Mucosa of rectum (tissue), 2 donors: ENCODE measurements around the gene RNF215.

Experiments
- H3K27ac ChIP-seq, 2 donors: one replicate each; pipeline ENCODE4 v1.7.0; 2013; ENCODE audit warnings: inconsistent platforms in 2 of 2, low read depth in 2 of 2, low read length in 2 of 2
- H3K27me3 ChIP-seq, 2 donors: one replicate each; pipeline ENCODE4 v1.7.0; 2013; ENCODE audit warnings: low read length in 2 of 2; ENCODE audit not compliant: control insufficient read depth in 2 of 2, insufficient read depth in 2 of 2
- H3K36me3 ChIP-seq, 2 donors: one replicate each; pipeline ENCODE4 v1.7.0; 2013; ENCODE audit warnings: low read length in 2 of 2; ENCODE audit not compliant: control insufficient read depth in 2 of 2, insufficient read depth in 2 of 2
- H3K4me1 ChIP-seq, 2 donors: one replicate each; pipeline ENCODE4 v1.7.0; 2013; ENCODE audit warnings: low read length in 2 of 2, mild to moderate bottlenecking in 1 of 2; ENCODE audit not compliant: control insufficient read depth in 2 of 2, insufficient read depth in 2 of 2
- H3K4me3 ChIP-seq, 2 donors: one replicate each; pipeline ENCODE4 v1.7.0; 2013; ENCODE audit warnings: low read length in 2 of 2
- H3K9ac ChIP-seq, 2 donors: one replicate each; pipeline ENCODE4 v1.7.0; 2013; ENCODE audit warnings: low read length in 2 of 2, low read depth in 1 of 2, mild to moderate bottlenecking in 1 of 2
- H3K9me3 ChIP-seq, 2 donors: one replicate each; pipeline ENCODE4 v1.7.0; 2013; ENCODE audit warnings: low read length in 2 of 2; ENCODE audit not compliant: control insufficient read depth in 2 of 2
- donor health status: healthy.
- donor health status: Normal muscosa, but diverticular disease.

RNF215 gene

DNA sequence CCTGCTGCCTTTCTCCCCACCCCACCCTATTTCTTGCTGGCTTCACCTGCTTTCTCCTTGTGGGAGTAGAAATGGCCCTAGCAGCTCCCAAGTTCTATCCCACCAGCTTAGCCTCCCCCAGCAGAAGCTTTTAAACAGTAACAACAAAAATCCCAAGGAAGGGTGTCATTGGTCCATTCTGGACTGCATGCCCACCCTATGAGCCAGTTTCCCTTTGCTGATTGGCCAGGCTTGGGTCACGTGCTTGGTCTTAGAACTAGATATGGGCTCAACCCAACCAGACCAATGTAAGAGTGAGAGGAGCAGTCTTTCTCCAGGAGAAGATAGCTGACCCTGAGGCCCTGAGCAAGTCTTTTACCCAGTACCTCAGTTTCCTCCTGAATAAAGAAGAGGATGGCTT lies 40.7 kb upstream of the RNF215 start:
- H3K4me3 ChIP-seq, result no peak overlapping the region
- no peak overlapping the region for H3K27ac ChIP-seq
- peaks cover 0 to 5% of the 10 kb centered on the region in 2 donors for H3K36me3 ChIP-seq
- H3K9ac ChIP-seq, result no peak overlapping the region
- peaks cover 23 to 26% of the 10 kb centered on the region in 2 donors for H3K4me1 ChIP-seq
- no peaks in the 10 kb centered on the region for H3K27me3 ChIP-seq
- H3K9me3 ChIP-seq, result no peaks in the 10 kb centered on the region

DNA sequence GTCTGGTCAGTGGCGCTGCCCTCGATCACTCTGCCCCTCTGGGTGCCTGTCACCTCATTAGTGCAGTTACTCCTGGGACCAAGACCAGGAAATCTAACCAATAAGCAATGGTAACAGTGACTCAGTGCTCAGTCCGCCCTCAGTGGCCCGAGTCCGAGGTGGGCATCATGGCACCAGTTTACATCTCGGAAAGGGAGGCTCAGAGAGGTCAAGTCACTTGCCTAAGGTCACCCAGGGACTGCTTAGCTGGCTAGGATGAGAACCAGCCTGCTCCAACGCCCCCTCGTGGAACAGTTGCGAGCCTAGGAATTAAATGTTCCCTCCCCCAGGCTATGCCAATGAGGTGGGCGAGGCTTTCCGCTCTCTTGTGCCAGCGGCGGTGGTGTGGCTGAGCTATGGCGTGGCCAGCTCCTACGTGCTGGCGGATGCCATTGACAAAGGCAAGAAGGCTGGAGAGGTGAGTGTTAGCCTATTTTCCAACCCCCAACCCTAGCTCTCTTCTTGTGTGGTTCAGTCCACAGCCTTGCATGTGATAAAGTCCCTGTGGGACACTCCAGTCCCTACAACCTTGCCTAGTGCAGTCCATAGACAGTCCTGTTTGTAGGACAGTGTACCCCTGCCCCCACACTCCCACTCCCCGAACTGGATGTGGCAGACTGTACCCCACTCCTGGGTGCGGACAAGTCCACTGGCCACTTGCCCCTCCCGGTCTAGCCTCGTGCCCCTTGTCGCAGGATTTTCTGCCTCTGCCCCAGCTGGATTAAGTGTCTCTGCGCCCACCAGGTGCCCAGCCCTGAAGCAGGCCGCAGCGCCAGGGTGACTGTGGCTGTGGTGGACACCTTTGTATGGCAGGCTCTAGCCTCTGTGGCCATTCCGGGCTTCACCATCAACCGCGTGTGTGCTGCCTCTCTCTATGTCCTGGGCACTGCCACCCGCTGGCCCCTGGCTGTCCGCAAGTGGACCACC lies 39.5 kb upstream of the RNF215 start:
- peaks cover 0 to 5% of the 10 kb centered on the region in 2 donors for H3K36me3 ChIP-seq
- peaks cover 35 to 37% of the 10 kb centered on the region in 2 donors for H3K4me1 ChIP-seq
- H3K27me3 ChIP-seq, result no peaks in the 10 kb centered on the region
- no peaks in the 10 kb centered on the region for H3K9me3 ChIP-seq
- H3K27ac ChIP-seq, result peak overlapping the region; percentile 71 to 81
- H3K4me3 ChIP-seq, result peak overlapping the region; percentile 73 to 92
- H3K9ac ChIP-seq, result peak overlapping the region; percentile 77 to 89

DNA sequence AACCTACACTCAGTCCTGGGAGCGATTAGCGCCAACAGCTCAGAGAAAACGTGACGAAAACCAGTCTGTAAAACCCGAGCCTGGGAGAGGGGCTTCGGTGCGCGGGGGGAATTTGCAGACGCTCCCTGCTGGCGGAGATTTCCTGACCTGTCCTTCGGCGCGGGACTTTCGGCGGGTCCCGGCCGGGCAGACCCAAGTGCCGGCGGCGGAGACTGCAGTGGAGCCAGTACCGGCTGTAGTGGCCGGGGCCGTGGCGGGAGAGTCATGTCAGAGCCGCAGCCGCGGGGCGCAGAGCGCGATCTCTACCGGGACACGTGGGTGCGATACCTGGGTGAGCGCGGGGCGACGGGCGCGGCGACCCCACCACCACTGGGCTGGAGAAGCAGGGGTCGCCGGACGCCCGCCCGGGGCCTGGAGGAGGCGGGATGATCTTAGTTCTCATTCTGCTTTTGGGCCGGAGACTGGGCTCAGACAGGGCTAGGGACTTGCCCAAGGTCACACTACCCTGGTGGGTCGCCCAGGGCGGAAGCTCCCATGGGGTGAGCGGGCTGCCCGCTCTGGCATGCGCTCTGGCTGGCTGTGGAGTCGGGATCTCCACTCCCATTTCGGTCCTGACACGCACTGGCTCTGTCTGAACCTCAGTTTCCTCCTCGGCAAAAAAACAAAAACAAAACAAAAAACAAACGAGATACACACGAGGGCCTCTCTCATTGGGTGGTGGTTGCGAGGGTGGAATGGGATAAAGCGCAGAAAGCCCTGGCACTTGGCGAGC lies 38.6 kb upstream of the RNF215 start, which contains the start of gene MTFP1:
MTFP1 (plus strand) TSS at position 153 of the 772 bp plus-strand sequence; CDS start at position 265, 112 bp downstream.
- H3K9ac ChIP-seq, result peak within 1 kb of the TSS; percentile 77 to 89
- peaks cover 0 to 5% of the 10 kb centered on the region in 2 donors for H3K36me3 ChIP-seq
- peak within 1 kb of the TSS; percentile 94 to 97 for H3K27ac ChIP-seq
- H3K27me3 ChIP-seq, result no peaks in the 10 kb centered on the region
- H3K4me1 ChIP-seq, result peaks cover 43 to 44% of the 10 kb centered on the region in 2 donors
- H3K9me3 ChIP-seq, result no peaks in the 10 kb centered on the region
- H3K4me3 ChIP-seq, result peak within 1 kb of the TSS; percentile 73 to 92

DNA sequence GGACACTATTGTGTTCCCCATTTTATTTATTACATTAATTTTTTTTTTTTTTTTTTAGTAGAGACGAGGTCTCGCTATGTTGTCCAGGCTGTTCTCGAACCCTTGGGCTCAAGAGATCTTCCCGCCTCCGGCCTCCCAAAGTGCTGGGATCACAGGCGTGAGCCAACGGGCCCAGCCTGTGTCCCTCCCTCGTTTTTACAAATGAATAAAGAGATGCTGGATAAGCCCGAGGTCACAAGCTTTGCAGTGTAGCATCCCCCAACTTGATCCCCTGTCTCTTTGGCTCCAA lies 38.1 kb upstream of the RNF215 start:
- H3K27ac ChIP-seq, result peak overlapping the region; percentile 71 to 81
- H3K27me3 ChIP-seq, result no peaks in the 10 kb centered on the region
- peaks cover 43 to 44% of the 10 kb centered on the region in 2 donors for H3K4me1 ChIP-seq

DNA sequence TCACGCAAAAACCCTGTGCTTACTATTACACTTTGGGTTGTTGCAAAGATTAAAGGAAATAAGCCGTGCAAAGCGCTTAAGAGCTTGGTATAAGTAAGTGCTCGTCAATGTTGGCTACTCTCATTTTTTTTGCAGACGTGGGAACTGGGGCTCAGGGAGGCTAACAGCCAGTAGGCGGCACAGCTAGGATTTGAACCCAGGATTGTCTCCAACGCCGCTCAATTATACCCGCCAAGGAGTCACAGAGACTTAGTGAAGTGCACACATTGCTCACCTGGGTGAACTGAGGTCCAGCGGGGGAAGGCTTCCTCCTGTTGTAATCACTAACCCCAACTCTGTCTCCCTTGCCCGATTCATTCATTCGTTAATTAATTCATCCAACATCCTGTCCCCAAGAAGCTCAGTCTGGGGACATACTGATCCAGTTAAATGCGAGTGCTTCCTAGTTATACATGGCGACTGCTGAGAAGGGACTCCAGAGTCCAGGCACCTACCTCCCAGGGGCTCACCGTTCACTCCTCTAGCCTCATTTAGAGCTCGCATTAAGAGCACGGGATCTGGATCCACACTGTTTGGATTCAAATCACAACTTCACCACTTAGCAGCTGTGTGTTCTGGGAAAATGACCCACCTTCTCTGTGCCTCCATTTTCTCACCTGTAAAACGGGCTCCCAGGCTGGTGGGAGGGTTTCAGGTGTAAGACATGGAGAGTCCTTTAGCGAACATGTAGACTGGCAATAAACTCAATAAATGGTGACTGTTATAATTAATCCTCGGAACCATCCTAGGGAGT lies 37.5 kb upstream of the RNF215 start:
- H3K27me3 ChIP-seq, result no peaks in the 10 kb centered on the region
- H3K27ac ChIP-seq, result peak overlapping the region; percentile 94 to 97
- H3K4me1 ChIP-seq, result peaks cover 43 to 44% of the 10 kb centered on the region in 2 donors
- H3K9me3 ChIP-seq, result no peaks in the 10 kb centered on the region
- H3K4me3 ChIP-seq, result peak overlapping the region; percentile 66 to 92
- H3K36me3 ChIP-seq, result peaks cover 0 to 8% of the 10 kb centered on the region in 2 donors
- H3K9ac ChIP-seq, result peak overlapping the region; percentile 74 to 89

More for the DNA sequence above, 38.1 kb upstream of the RNF215 start:
- Histone ChIP-seq H3K9me3 (no peaks in the 10 kb centered on the region), H3K36me3 (peaks cover 0 to 6% of the 10 kb centered on the region in 2 donors), H3K4me3 (peak overlapping the region; percentile 73 to 92), H3K9ac (peak overlapping the region; percentile 77 to 89)

DNA sequence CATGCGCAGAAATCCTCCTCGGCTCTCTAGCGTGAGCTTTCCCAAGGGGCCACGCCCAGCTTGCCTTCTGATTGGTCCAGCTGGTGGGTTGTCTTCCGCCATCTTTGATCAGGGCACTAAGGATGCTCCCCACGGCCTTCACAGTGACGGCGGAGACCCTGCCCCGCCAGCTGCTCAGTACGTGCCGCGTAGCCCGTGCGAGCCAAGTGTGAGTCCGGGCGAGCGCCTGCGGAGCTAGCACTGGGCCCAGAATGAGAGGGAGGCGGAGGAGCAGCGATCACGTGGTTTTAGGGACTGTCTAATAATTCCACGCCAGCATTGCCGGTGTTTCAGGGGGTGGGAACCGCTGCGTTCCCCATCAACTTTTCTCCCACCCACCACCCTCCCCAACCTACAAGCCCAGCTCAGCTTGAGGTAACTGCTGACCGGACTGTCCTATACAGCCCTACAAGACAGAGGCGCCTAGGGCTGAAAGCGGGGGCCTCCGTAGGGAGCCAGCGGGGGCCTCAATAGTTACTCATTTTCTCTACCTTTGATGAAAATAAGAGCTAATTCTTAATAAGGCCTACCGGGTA lies 36.8 kb upstream of the RNF215 start:
- Histone ChIP-seq H3K27me3 (no peaks in the 10 kb centered on the region), H3K27ac (peak overlapping the region; percentile 94 to 97), H3K9ac (peak overlapping the region; percentile 89 to 91), H3K4me3 (peak overlapping the region; percentile 66 to 92), H3K36me3 (peaks cover 0 to 8% of the 10 kb centered on the region in 2 donors), H3K9me3 (no peaks in the 10 kb centered on the region), H3K4me1 (peaks cover 43 to 44% of the 10 kb centered on the region in 2 donors)

DNA sequence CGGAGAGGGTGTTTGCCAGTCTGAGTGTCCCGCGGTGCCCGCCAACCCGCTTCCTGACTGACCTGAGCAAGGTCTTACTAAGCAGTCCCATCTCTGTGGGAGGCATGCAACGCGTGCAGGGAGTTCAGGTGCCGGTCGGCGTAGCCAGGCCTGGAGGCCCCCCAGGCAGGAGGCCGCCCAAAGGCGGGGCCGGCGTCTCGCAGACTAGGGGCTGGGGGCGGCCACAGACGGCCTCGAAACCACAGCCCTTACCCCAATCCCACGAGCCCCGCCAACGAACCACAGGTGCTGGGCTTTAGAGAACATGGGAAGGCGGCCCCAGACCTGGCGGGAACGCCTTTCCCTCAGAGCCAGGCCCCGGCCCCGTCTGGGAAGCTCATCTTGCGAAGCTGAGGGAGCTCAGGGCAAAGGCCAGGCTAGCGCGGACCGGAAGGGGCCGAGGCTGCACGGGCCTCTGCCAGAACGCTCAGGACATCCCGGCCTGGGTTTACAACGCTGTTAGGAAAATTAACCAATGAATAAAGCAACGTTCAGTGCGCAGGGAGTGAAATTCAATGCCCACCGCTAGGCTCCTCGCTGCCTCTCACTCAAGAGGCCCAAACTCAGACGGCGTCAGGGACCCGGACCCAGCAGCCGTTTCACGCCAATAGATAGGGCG lies 36.2 kb upstream of the RNF215 start:
- Histone ChIP-seq H3K9ac (peak overlapping the region; percentile 89 to 91), H3K9me3 (no peaks in the 10 kb centered on the region), H3K27ac (peak overlapping the region; percentile 94 to 97), H3K4me3 (peak overlapping the region; percentile 66 to 92), H3K27me3 (no peaks in the 10 kb centered on the region), H3K36me3 (peaks cover 0 to 11% of the 10 kb centered on the region in 2 donors), H3K4me1 (peaks cover 43 to 44% of the 10 kb centered on the region in 2 donors)

DNA sequence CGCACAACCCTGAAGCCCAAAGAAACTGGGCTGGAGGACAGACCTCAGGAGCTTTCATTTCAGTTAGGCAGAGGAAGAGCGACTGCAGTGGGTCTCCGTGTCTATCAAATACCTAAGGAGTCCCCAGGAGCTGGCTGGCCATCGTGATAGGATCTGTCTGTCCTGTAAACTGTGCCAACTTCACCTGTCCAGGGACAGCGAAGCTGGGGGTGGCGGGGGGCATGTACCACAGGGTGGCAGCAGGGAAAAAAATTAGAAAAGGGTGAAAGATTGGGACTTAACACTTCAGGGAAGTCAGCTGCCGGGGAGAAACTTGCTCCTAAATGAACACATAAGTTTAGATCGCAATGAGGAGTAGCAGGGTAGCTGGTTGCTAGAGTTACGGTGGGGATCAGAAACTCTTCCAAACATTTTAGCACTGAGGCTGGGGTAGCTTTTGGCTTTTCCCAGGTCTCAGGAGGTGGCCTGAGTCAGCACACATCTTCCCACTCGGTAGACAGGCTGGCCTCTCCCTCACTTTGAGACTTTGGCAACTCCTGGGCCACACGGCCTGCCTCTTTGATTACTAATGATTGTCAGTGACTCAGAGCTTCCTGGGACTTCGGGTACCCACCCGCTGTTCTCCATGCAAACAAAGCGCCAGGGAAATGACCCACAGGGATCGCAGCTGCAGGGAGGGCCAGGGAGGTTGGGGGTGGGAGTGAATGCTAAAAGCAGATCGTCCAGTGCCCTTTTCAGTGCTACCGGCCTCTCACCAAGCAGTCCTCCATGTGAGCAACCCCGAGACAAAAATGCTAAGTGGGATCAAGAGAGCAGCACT lies 35.5 kb upstream of the RNF215 start:
- H3K9ac ChIP-seq, result peak overlapping the region; percentile 89 to 91
- H3K9me3 ChIP-seq, result no peaks in the 10 kb centered on the region

More for the DNA sequence above, 35.5 kb upstream of the RNF215 start:
- H3K27me3 ChIP-seq, result no peaks in the 10 kb centered on the region
- peak overlapping the region; percentile 66 to 92 for H3K4me3 ChIP-seq
- H3K27ac ChIP-seq, result peak overlapping the region; percentile 94 to 97
- peaks cover 0 to 7% of the 10 kb centered on the region in 2 donors for H3K36me3 ChIP-seq
- H3K4me1 ChIP-seq, result peaks cover 43 to 44% of the 10 kb centered on the region in 2 donors
